ENCODE results near the gene OGFRL1.

The OGFRL1 gene

DNA sequence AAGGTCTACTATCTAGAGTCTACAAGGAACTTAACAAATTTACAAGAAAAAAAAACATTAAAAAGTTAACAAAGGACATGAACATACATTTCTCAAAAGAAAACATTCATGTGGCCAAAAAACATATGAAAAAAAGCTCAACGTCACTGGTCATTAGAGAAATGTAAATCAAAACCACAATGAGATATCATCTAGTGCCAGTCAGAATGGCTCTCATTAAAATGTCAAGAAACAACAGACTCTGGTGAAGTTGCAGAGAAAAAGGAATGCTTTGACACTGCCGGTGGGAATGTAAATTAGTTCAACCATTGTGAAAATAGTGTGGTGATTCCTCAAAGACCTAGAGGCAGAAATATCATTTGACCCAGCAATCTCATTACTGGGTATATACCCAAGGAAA, 48.3 kb downstream of the OGFRL1 start:
- no peak for DNase-seq

DNA sequence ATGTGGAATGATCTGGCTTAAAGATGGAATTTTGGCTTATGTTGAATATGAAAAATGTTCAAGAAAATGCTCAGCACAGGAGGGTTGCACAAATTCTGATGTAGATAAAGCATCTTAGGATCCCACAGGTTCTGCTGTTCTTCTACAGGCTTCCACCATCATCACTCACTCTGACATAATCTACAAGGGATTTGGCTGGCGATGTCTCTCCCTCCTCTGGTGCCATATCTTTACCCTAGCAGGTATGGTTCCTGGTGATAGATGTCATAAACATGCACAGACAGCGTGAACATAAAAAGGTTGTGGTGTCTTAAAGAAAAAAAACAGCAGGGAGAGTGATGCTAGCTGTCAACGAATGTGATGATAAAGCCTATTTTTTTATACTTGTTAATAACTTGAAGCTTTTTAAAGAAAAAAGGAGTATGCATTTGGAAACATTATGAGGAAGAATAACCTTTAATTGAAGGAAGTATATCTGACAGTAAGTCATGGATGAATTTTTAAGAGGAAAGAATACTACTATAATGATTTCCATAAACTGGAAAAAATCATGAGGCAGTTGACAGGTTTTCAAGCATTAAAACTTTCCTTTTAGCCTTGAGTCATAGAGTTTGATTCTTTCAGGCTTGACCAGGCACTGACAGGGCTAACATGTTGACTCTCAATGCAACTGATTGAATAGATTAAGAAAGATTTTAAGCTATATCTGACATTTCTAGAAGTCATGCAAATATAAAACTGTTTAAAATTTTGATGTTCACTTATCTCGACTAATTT, 50.1 kb downstream of the OGFRL1 start:
- no peak for DNase-seq

DNA sequence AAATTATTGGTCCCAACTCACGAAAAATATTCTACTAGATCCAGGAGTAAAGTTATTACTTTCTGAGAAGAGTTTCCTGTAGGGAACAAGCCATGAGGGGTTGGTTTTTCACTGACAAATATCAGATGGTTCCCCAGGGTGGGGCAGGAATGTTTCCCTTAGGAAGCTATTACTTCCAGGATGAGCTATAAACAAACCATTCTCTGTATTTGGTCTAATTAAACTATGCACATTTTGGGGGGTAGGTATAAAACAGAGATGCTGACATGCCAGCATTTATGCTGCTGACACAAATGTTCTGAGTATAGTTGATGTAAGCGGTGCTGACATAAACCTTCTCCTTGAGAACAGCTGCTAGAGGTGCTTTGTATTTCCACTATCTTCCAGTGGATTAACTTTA, 54.2 kb downstream of the OGFRL1 start:
- DNase-seq, result no peak

DNA sequence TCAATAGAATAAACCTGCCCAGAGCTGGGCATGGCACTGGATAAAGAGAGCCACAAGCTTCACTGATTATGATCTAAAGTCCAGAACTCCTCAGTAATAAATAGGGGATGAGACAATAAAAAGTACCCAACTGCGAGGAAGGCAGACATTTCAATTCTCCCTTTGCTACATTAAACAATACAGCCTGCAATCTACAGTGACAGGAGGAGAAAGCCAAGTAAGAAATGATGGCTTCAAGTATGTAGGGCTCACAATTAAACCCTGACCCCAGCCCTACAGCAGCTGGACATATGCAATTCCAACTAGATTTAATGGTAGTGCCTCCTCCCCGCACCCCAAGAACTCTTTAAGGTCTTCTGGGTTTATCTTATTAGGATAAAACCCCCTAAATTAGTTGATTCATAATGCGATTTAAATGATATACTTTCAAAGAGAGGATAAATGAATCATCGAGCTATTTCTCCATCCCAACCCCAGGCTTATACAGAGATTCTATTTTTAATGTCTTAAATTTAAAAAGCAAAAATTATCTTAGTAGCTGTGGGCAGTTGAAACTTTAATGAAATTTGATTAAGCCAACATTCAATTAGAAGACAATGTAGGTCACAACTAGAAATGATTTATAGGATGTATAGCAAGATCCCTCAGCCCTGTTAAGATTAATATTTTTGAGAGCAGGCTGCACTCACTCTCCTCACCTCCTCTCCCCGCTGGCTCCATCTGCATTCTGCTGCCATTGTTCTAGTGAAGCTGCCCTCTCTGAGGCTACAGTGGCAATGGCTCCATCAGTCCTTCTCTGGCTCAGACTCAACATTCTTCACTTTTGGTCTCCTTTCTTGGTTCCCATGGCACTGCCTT, 57.1 kb downstream of the OGFRL1 start:
- no peak for DNase-seq

DNA sequence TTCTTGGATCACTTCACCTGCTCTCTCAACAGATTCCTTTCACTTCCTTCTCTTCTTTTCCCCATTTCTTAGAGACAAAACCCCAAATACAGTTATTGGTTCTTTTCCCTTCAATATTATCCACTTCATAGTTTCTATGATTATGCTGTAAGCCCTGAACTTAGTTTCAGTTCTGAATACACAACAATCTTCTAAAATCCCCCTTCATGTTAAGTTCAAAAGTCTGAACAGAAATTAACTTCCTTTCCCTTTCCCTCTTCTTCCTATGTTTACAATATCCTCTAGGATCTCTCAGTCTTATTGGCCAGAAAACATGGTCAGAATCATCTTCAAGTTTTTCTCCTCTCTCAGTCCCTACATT, 57.7 kb downstream of the OGFRL1 start:
- no peak for DNase-seq

DNA sequence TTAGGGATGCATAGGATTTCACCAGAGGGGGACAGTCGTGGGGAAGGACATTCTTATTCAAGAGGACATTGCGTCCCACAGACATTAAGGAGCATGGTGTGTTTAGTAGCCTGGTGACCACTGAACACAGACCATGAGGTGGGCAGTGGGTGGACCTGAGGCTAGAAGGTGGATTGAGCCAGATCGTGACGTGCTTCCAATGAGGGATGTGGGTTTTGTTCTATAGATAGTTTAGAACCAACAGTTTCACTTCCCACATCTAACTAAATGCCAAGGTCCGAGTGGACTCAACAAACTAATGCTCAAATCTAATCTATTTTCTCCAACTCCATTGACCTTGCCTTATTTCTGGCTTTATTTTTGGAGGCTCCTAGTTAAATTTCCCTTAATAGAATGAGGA, 58.5 kb downstream of the OGFRL1 start:
- DNase-seq, result no peak

DNA sequence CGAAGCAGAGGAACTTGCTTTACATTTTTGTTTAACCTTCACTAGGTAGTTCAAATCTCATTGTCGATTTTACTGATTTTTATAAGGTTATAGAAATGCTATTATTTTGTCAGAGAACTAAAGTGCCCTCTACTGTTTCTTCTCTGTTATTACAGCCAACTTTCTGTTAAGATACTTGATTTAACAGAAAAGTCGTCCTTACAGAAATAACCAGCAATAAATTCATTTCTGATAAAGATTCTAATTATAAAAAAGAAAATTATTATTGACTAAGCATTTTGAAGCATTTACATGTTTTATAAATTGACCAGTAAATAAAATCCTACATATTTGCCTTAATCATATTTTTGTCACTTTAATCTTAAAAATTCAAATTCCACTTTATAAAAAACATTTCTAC, 60.8 kb downstream of the OGFRL1 start:
- peak; percentile 9 for DNase-seq

DNA sequence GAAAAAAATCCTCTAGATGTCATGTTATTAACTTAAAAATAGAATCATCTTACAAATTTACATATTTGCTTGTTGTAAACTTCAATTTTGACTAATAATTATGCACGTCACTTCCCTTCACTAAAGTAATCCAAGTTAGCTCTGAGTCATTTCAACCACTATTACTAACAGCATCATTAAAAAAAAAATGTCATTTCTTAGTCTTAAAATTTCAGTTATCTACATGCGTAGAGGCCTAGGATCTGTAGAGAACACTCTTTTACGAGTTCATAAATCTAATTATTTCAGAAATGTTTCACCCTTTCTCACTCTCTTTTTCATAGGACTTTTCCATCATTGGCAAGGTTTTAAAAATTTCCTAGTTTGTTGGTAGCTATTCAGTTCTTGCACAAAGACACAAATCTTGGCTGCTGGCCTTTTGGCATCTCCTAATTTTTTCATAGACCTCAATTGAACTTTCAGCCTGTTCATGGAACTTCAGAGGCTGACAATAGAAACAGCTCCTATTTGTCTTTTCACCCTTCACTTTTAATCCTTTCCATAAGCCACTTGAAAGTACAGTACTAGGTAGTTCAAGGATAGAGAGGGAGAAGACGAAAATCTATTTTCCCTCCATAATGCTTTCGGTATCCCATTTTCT, 61.5 kb downstream of the OGFRL1 start:
- peak; percentile 6 for DNase-seq

DNA sequence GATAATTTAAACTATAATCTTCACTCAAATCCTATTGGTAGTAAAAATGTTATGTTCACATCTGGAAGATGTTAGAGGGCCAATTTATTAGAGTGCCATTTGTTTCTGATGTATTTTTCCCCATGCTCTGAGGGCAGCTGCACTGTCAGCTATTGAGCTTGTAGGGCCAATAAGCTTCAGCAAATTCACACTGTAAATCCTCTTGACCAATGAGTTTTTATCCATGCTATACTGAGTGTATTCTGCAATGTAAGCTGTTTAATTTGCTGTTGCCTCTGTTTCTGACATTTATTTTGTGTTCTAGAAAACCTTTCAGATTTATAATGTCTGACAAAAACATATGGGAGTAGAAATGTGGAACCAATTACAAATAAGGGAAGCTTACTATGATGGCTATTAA, 62.6 kb downstream of the OGFRL1 start:
- DNase-seq, result no peak

All from amniotic stem cell (primary cell).